ENCODE measurements around the gene MYH14. TPM values are rescaled to one million over a fixed set of nuclear protein-coding genes. Genes with fewer than 3 reads are reported as not detected.
A peak's percentile ranks its signal among the peaks of the same experiment; 100 is the strongest.

Gene MYH14
- total and polyA plus RNA-seq, 2 of the 4 experiments (the other 2 are of a cell fraction) = not detected

DNA sequence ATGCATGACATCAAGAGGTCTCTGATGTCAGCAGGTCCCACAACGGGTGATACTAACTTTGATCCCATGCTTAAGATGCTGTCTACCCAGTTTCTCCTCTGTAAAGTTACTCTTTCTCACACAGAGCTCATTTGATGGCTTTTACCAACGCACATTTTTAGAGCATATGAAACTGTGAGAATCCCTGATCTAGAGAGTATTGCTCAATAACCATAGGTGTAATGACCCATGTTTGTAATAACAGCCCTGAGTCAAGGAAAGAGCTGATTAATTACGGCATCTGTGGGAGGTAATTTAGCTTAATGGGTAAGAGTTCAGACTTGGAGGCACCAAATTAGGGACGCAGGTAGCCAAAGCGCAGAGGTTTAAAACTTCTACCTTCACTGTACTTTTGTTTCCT is 22.3 kb upstream of the MYH14 start:
- peaks cover 7% of the 10 kb centered on the region for H3K9me3 ChIP-seq (ENCODE audit: control insufficient read depth, insufficient read depth, low read length)
- ChIA-PET CTCF (no interaction called here), POLR2A (ENCODE audit: unreplicated experiment) (no interaction called here)
- H4K5ac ChIP-seq (ENCODE audit: low read depth, low read length) = no peak overlapping the region
- DNase-seq = no peak
- H3K56ac ChIP-seq (ENCODE audit: extremely low read depth, insufficient read depth, low read length) = no peak overlapping the region
- WGBS, 2 experiments (ENCODE audit: extremely low coverage in 2 of 2, insufficient read length in 1 of 2) = no CpG with 5 or more reads among the region's 5 CpGs
- H2AK5ac ChIP-seq (ENCODE audit: low read depth, low read length) = no peak overlapping the region
- ATAC-seq (ENCODE audit: low read depth) = no peak
- H2AFZ ChIP-seq (replicated peaks; ENCODE audit: low read length, poor library complexity) = no peak overlapping the region
- no peak overlapping the region for H3K4ac ChIP-seq (ENCODE audit: low read depth, low read length)
- no peak overlapping the region for H3K18ac ChIP-seq (ENCODE audit: low read depth, low read length)
- no TSS peak for BruUV-seq (replicated peaks)
- no peak overlapping the region for H2BK20ac ChIP-seq (ENCODE audit: low read depth, low read length)
- no peak overlapping the region for H4K91ac ChIP-seq (ENCODE audit: insufficient read depth, low read depth, low read length)
- intact Hi-C loops (cut with micrococcal nuclease) (no loop called here), dilution Hi-C loops (cut with HindIII; ENCODE audit: low sequenced_read_pairs, unreplicated experiment) (no loop called here), in situ Hi-C loops (cut with MboI; ENCODE audit: low sequenced_read_pairs) (no loop called here)
- no peaks in the 10 kb centered on the region for H3K79me1 ChIP-seq (ENCODE audit: low read depth in 1 of 2, low read length in 2 of 2)
- H3K9me1 ChIP-seq (ENCODE audit: insufficient read depth, low read length) = no peaks in the 10 kb centered on the region
- H3K9ac ChIP-seq (ENCODE audit: low read depth, low read length) = no peak overlapping the region
- H2BK5ac ChIP-seq (ENCODE audit: low read depth, low read length, poor library complexity, severe bottlenecking) = no peak overlapping the region
- no peak overlapping the region for H2BK15ac ChIP-seq (ENCODE audit: low read depth, low read length)
- TF ChIP-seq NFE2L2 (IDR thresholded peaks at IDR 0.05; ENCODE audit: low read depth, low read length) = no peak
- TF ChIP-seq CEBPB (IDR thresholded peaks at IDR 0.05; ENCODE audit: low read depth, low read length) = peak; percentile 51
- H2AK9ac ChIP-seq (replicated peaks; ENCODE audit: low read depth, low read length, poor library complexity) = no peak overlapping the region
- H3K4me3 ChIP-seq (ENCODE audit: insufficient read depth, low read depth, low read length) = no peak overlapping the region
- H3K23ac ChIP-seq (ENCODE audit: low read depth, low read length) = no peak overlapping the region
- no peaks in the 10 kb centered on the region for H3K36me3 ChIP-seq (ENCODE audit: control insufficient read depth, insufficient read depth, low read length)
- no peaks in the 10 kb centered on the region for H3K4me1 ChIP-seq (ENCODE audit: control insufficient read depth, insufficient read depth, low read length)
- H3K14ac ChIP-seq (replicated peaks; ENCODE audit: low read depth, low read length) = no peak overlapping the region
- no peak overlapping the region for H4K8ac ChIP-seq (ENCODE audit: low read depth in 2 of 2, low read length in 2 of 2)
- H3K4me2 ChIP-seq (ENCODE audit: low read depth, low read length) = no peak overlapping the region
- H3K27me3 ChIP-seq (ENCODE audit: control insufficient read depth, insufficient read depth, low read length) = no peaks in the 10 kb centered on the region
- no peaks in the 10 kb centered on the region for H4K20me1 ChIP-seq (ENCODE audit: insufficient read depth, low read length)
- no peak overlapping the region for H2BK120ac ChIP-seq (ENCODE audit: low read depth, low read length)
- H3K27ac ChIP-seq (ENCODE audit: insufficient read depth, low read length) = no peak overlapping the region

All from IMR-90 (cell line).